ENCODE measurements around the gene ANKRD9.
A peak's percentile ranks its signal among the peaks of the same experiment; 100 is the strongest.

The ANKRD9 gene

GRCh38 chr14:102513899-102514772, 4.6 kb upstream of the ANKRD9 start:
- no peak for FAIRE-seq
- no peak for DNase-seq (ENCODE audit: insufficient read length, low spot score)

GRCh38 chr14:102512793-102513300, 3.3 kb upstream of the ANKRD9 start:
- no peak for FAIRE-seq
- DNase-seq (ENCODE audit: insufficient read length, low spot score): no peak

- DNase-seq (ENCODE audit: insufficient read length, low spot score) (no peak), FAIRE-seq (no peak)
Measured at GRCh38 chr14:102511538-102511937, 2.0 kb upstream of the ANKRD9 start.

- FAIRE-seq (peak; percentile 23), DNase-seq (ENCODE audit: insufficient read length, low spot score) (no peak)
Measured at GRCh38 chr14:102510616-102511520, 1.3 kb upstream of the ANKRD9 start.

- peak; percentile 46 for DNase-seq (ENCODE audit: insufficient read length, low spot score)
- FAIRE-seq: no peak
Measured at GRCh38 chr14:102508774-102509745, 516 bp downstream of the ANKRD9 start.

GRCh38 chr14:102508410-102508773, 1.2 kb downstream of the ANKRD9 start:
- DNase-seq (ENCODE audit: insufficient read length, low spot score) (no peak), FAIRE-seq (no peak)

GRCh38 chr14:102507857-102508312, 1.7 kb downstream of the ANKRD9 start:
- no peak for DNase-seq (ENCODE audit: insufficient read length, low spot score)
- FAIRE-seq: no peak

- FAIRE-seq (no peak), DNase-seq (ENCODE audit: insufficient read length, low spot score) (no peak)
Measured at GRCh38 chr14:102507081-102507856, 2.3 kb downstream of the ANKRD9 start.

GRCh38 chr14:102506626-102506925, 3.0 kb downstream of the ANKRD9 start:
- FAIRE-seq: no peak
- no peak for DNase-seq (ENCODE audit: insufficient read length, low spot score)

GRCh38 chr14:102505775-102506625, 3.6 kb downstream of the ANKRD9 start:
- FAIRE-seq (no peak), DNase-seq (ENCODE audit: insufficient read length, low spot score) (no peak)

GRCh38 chr14:102505000-102505619, 4.5 kb downstream of the ANKRD9 start:
- FAIRE-seq (no peak), DNase-seq (ENCODE audit: insufficient read length, low spot score) (no peak)

- DNase-seq (ENCODE audit: insufficient read length, low spot score) (no peak), FAIRE-seq (no peak)
Measured at GRCh38 chr14:102504328-102504999, 5.1 kb downstream of the ANKRD9 start.

GRCh38 chr14:102503641-102504327, 5.8 kb downstream of the ANKRD9 start:
- DNase-seq (ENCODE audit: insufficient read length, low spot score): no peak
- FAIRE-seq: no peak

GRCh38 chr14:102502571-102502970, 7.0 kb downstream of the ANKRD9 start:
- FAIRE-seq: no peak
- no peak for DNase-seq (ENCODE audit: insufficient read length, low spot score)

- FAIRE-seq (no peak), DNase-seq (ENCODE audit: insufficient read length, low spot score) (no peak)
Measured at GRCh38 chr14:102501751-102502315, 7.7 kb downstream of the ANKRD9 start.

GRCh38 chr14:102500713-102501112, 8.9 kb downstream of the ANKRD9 start:
- FAIRE-seq (no peak), DNase-seq (ENCODE audit: insufficient read length, low spot score) (no peak)

- DNase-seq (ENCODE audit: insufficient read length, low spot score) (no peak), FAIRE-seq (no peak)
Measured at GRCh38 chr14:102500158-102500662, 9.4 kb downstream of the ANKRD9 start.
